ENCODE measurements around the gene PODXL2. TPM values are rescaled to one million over a fixed set of nuclear protein-coding genes. Genes with fewer than 3 reads are reported as not detected.

The PODXL2 gene
- total RNA-seq, 2 donors from 2014 or later, result 8.3 to 14.2 TPM

DNA sequence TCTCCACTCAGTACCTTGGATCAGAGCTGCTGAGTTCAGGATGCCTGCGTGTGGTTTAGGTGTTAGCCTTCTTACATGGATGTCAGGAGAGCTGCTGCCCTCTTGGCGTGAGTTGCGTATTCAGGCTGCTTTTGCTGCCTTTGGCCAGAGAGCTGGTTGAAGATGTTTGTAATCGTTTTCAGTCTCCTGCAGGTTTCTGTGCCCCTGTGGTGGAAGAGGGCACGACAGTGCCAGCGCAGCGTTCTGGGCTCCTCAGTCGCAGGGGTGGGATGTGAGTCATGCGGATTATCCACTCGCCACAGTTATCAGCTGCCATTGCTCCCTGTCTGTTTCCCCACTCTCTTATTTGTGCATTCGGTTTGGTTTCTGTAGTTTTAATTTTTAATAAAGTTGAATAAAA, 7.0 kb upstream of the PODXL2 start:
- TF ChIP-seq, protein P1, sequence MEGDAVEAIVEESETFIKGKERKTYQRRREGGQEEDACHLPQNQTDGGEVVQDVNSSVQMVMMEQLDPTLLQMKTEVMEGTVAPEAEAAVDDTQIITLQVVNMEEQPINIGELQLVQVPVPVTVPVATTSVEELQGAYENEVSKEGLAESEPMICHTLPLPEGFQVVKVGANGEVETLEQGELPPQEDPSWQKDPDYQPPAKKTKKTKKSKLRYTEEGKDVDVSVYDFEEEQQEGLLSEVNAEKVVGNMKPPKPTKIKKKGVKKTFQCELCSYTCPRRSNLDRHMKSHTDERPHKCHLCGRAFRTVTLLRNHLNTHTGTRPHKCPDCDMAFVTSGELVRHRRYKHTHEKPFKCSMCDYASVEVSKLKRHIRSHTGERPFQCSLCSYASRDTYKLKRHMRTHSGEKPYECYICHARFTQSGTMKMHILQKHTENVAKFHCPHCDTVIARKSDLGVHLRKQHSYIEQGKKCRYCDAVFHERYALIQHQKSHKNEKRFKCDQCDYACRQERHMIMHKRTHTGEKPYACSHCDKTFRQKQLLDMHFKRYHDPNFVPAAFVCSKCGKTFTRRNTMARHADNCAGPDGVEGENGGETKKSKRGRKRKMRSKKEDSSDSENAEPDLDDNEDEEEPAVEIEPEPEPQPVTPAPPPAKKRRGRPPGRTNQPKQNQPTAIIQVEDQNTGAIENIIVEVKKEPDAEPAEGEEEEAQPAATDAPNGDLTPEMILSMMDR (IDR thresholded peaks at IDR 0.05), result no peak
- no peak for TF ChIP-seq POLR2A (IDR thresholded peaks at IDR 0.05)
- DNase-seq (no peak), ATAC-seq (no peak)
- no peaks in the 10 kb centered on the region for H3K4me1 ChIP-seq
- no peak overlapping the region for H3K4me3 ChIP-seq
- no peaks in the 10 kb centered on the region for H3K27me3 ChIP-seq
- WGBS, 2 donors, result 87 to 89% methylated on average over 8 to 11 of the region's 11 CpGs
- intact Hi-C loops (cut with DNase I), result no loop called here
- peaks cover 0 to 2% of the 10 kb centered on the region in 2 donors for H3K36me3 ChIP-seq (replicated peaks in 1 of 2; ENCODE audit: insufficient read depth in 1 of 2, low read depth in 2 of 2)
- no peaks in the 10 kb centered on the region for H3K9me3 ChIP-seq
- H3K27ac ChIP-seq, result no peak overlapping the region

DNA sequence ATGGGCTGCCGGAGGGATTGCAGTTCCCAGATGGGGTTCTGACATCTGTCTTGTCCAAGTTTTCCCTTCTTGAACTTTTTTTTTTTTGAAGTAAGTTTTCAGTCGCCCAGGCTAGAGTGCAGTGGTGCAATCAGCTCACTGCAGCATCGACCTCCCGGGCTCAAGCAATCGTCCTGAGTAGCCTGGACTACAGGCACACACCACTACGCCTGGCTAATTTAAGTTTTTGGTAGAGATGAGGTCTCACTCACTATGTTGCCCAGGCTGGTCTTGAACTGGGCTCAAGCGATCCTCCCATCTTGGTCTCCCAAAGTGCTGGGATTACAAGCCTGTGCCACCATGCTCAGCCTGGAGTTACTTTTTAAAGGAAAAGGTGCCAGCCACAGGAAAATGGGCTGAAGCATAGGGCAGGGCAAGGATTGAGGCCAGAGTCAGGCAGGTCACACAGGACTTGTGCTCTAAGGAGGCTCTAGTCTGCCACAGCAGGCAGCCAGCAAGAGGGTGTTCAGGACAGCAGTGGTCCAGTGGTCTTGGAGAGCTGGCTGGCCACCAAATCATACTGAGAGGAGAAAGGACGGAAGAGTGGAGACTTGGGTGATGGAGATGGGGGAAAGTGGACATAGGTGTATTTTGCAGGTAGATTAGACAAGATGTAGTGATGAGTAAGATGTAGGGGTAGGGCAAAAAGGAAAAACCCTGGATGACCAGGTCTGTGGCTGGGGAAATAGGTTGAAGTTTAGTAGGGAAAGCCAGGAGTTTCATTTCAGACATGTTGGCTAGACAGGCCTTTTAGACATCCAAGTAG, 6.0 kb upstream of the PODXL2 start:
- no peaks in the 10 kb centered on the region for H3K4me1 ChIP-seq
- ATAC-seq (no peak), DNase-seq (no peak)
- no peaks in the 10 kb centered on the region for H3K27me3 ChIP-seq
- intact Hi-C loops (cut with DNase I), result no loop called here
- no peaks in the 10 kb centered on the region for H3K9me3 ChIP-seq
- H3K27ac ChIP-seq, result no peak overlapping the region
- 87 to 88% methylated on average over 8 of the region's 8 CpGs for WGBS, 2 donors
- TF ChIP-seq POLR2A (IDR thresholded peaks at IDR 0.05), result no peak
- TF ChIP-seq, protein P1 (IDR thresholded peaks at IDR 0.05), result no peak
- no peak overlapping the region for H3K4me3 ChIP-seq
- H3K36me3 ChIP-seq (replicated peaks in 1 of 2; ENCODE audit: insufficient read depth in 1 of 2, low read depth in 2 of 2), result peaks cover 0 to 2% of the 10 kb centered on the region in 2 donors

- Histone ChIP-seq H3K36me3 (replicated peaks in 1 of 2; ENCODE audit: insufficient read depth in 1 of 2, low read depth in 2 of 2) (peaks cover 0 to 2% of the 10 kb centered on the region in 2 donors), H3K27me3 (no peaks in the 10 kb centered on the region), H3K4me1 (peaks cover 3% of the 10 kb centered on the region), H3K9me3 (no peaks in the 10 kb centered on the region), H3K27ac (no peak overlapping the region), H3K4me3 (no peak overlapping the region)
- WGBS, 2 donors, result 73 to 83% methylated on average over 5 of the region's 5 CpGs
- intact Hi-C loops (cut with DNase I), result no loop called here
- ATAC-seq (no peak), DNase-seq (no peak)
- TF ChIP-seq, protein P1 (IDR thresholded peaks at IDR 0.05), result no peak
- TF ChIP-seq POLR2A (IDR thresholded peaks at IDR 0.05), result no peak
These were observed 4.9 kb upstream of the PODXL2 start for GRCh38 chr3:127624063-127624462.

DNA sequence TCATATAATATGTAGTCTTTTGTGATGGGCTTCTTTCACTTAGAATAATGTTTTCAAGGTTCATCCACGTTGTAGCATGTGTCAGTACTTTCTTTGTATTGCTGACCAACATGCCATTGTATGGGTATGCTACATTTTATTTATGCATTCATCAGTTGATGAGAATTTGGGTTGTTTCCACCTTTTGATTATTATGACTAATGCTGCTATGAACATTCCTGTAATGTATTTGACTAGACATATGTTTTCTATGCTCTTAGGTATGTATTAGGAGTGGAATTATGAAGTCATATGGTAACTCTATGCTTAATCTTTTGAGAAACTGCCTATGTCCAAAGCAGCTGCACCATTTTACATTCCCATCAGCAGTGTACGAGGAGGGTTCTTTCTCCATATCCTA, 3.2 kb upstream of the PODXL2 start:
- ATAC-seq, result no peak
- no peaks in the 10 kb centered on the region for H3K9me3 ChIP-seq

DNA sequence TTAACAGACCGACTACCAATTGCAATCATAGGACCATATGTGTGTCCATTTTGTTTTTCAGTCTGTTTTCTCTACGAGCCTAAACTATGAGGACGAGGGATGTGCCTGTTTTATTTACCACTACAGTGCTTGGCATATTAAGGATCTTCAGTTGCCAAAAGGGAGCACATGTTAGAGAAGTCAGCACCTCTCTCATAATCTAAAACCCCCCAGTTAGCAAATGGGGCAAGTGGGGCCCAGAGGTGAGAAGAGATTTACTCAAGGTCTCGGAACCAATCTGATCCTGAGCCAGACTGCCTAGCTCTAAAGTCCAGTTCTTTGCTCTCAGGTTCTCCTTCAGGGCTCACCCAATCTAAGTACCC, 578 bp upstream of the PODXL2 start:
- intact Hi-C loops (cut with DNase I), result no loop called here
- H3K4me3 ChIP-seq, result no peak overlapping the region
- H3K27me3 ChIP-seq, result no peaks in the 10 kb centered on the region
- no peak overlapping the region for H3K27ac ChIP-seq
- no peak for ATAC-seq
- WGBS, 2 donors, result 81 to 83% methylated on average over 4 of the region's 4 CpGs
- no peak for TF ChIP-seq POLR2A (IDR thresholded peaks at IDR 0.05)
- TF ChIP-seq, protein P1 (IDR thresholded peaks at IDR 0.05), result no peak
- no peaks in the 10 kb centered on the region for H3K36me3 ChIP-seq (replicated peaks in 1 of 2; ENCODE audit: insufficient read depth in 1 of 2, low read depth in 2 of 2)
- peaks cover 14% of the 10 kb centered on the region for H3K4me1 ChIP-seq
- no peak for DNase-seq
- H3K9me3 ChIP-seq, result no peaks in the 10 kb centered on the region

More for the DNA sequence above, 3.2 kb upstream of the PODXL2 start:
- no peak for TF ChIP-seq POLR2A (IDR thresholded peaks at IDR 0.05)
- peaks cover 14% of the 10 kb centered on the region for H3K4me1 ChIP-seq
- DNase-seq, result no peak
- no peak overlapping the region for H3K4me3 ChIP-seq
- intact Hi-C loops (cut with DNase I), result no loop called here
- 38 to 42% methylated on average over 2 of the region's 2 CpGs for WGBS, 2 donors
- H3K27ac ChIP-seq, result no peak overlapping the region
- H3K27me3 ChIP-seq, result no peaks in the 10 kb centered on the region
- peaks cover 0 to 2% of the 10 kb centered on the region in 2 donors for H3K36me3 ChIP-seq (replicated peaks in 1 of 2; ENCODE audit: insufficient read depth in 1 of 2, low read depth in 2 of 2)
